ENCODE measurements around the gene SMIM8. TPM values are rescaled to one million over a fixed set of nuclear protein-coding genes. Genes with fewer than 3 reads are reported as not detected.

Gene SMIM8
- total RNA-seq, 4 donors from 2014 or later, result 4.4 to 13.6 (median 5.9) TPM

GRCh38 chr6:87382861-87383260, 60.5 kb downstream of the SMIM8 start:
- no peak for DNase-seq (ENCODE audit: low spot score)
- no peak for ATAC-seq (ENCODE audit: low FRiP score)

DNA sequence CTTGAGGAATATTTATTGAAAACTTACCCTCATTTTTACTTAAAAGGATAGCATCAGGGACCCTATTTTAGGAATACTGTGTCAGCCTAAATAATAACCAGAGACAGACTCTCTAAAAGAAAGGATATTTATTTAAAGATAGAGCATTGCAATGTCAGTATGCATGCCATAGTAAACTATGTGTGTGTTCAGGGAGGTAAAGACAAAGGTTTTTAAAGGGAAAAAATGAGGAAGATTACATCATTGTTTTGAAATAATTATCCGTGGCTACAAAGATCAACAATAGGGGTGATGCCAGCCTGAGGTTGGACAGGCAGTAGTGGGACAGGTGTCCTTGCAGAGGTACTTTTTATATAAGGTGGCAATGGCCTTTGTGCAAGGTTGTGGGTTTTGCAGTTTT, 61.6 kb downstream of the SMIM8 start:
- TF ChIP-seq, protein P1, sequence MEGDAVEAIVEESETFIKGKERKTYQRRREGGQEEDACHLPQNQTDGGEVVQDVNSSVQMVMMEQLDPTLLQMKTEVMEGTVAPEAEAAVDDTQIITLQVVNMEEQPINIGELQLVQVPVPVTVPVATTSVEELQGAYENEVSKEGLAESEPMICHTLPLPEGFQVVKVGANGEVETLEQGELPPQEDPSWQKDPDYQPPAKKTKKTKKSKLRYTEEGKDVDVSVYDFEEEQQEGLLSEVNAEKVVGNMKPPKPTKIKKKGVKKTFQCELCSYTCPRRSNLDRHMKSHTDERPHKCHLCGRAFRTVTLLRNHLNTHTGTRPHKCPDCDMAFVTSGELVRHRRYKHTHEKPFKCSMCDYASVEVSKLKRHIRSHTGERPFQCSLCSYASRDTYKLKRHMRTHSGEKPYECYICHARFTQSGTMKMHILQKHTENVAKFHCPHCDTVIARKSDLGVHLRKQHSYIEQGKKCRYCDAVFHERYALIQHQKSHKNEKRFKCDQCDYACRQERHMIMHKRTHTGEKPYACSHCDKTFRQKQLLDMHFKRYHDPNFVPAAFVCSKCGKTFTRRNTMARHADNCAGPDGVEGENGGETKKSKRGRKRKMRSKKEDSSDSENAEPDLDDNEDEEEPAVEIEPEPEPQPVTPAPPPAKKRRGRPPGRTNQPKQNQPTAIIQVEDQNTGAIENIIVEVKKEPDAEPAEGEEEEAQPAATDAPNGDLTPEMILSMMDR (IDR thresholded peaks at IDR 0.05), result no peak
- DNase-seq (ENCODE audit: low spot score) (no peak), ATAC-seq (ENCODE audit: low FRiP score) (no peak)

More at GRCh38 chr6:87382861-87383260, 60.5 kb downstream of the SMIM8 start:
- TF ChIP-seq, protein P1 (IDR thresholded peaks at IDR 0.05), result no peak

DNA sequence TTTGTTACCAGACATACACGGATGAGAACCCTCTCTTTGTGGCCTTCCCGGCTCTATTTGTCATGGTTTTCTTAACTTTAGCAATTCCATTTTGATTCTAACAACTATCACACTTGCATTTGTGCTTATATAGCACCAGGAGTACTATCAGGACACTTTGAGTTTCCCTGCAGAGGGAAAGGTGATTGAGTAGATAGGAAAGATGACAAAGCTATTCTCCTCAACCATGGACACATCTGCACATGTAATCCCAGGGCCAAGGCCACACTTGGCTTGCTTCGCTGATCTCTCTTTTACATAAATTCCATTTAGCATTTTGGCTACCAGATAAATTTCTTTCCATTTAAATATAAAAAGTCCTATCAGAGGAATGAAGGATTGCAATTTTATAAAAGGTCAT, 62.1 kb downstream of the SMIM8 start:
- TF ChIP-seq, protein P1 (IDR thresholded peaks at IDR 0.05), result no peak
- no peak for ATAC-seq (ENCODE audit: low FRiP score)
- no peak for DNase-seq (ENCODE audit: low spot score)

- no peak for ATAC-seq (ENCODE audit: low FRiP score)
- TF ChIP-seq, protein P1 (IDR thresholded peaks at IDR 0.05), result no peak
- DNase-seq (ENCODE audit: low spot score), result no peak
Observed at GRCh38 chr6:87391334-87391733, 68.9 kb downstream of the SMIM8 start.

Other genes with a start within 250 kb of the SMIM8 start
- gene CGA, start 227.5 kb upstream of the SMIM8 start, total RNA-seq, result not detected
- 10 to 100 TPM; 17.8 to 40.0 (median 21.3) TPM for gene ZNF292, start 167.0 kb upstream of the SMIM8 start, total RNA-seq
- gene GJB7, start 6.7 kb downstream of the SMIM8 start, total RNA-seq, result not detected
- gene C6orf163, start 22.2 kb downstream of the SMIM8 start, total RNA-seq, result 1 to 10 TPM; 1.7 to 7.4 (median 2.0) TPM
- under 1 TPM in 1 of 4 donors, not detected in 3; 0.37 TPM for gene CFAP206, start 85.4 kb downstream of the SMIM8 start, total RNA-seq
- 10 to 100 TPM; 12.0 to 20.0 (median 15.1) TPM for gene SLC35A1, start 150.4 kb downstream of the SMIM8 start, total RNA-seq